DMS 273 (cell line): Measurements from ENCODE around the gene GCC1.

ENCODE experiments used
- DNase-seq: peaks from one replicate; lab custom pipeline; 2025; ENCODE audit not compliant: unreplicated experiment; lab: John Stamatoyannopoulos, UW

The GCC1 gene

GRCh38 chr7:127585044-127585953, at the start of gene GCC1:
Gene GCC1, minus strand, starts transcription at chr7:127585596. Its CDS starts 414 bp downstream, at chr7:127585182.
- DNase-seq: peak; percentile 97

- DNase-seq: no peak
These were observed 47.0 kb upstream of the GCC1 start for GRCh38 chr7:127632276-127632910.

GRCh38 chr7:127629268-127629854, 44.0 kb upstream of the GCC1 start:
- DNase-seq: peak; percentile 73

- DNase-seq: peak; percentile 38
These were observed 43.0 kb upstream of the GCC1 start for GRCh38 chr7:127628445-127628844.

GRCh38 chr7:127625331-127625730, 39.9 kb upstream of the GCC1 start:
- no peak for DNase-seq

GRCh38 chr7:127620406-127621233, 35.2 kb upstream of the GCC1 start:
- DNase-seq: peak; percentile 82

GRCh38 chr7:127619681-127620405, 34.4 kb upstream of the GCC1 start:
- DNase-seq: peak; percentile 91

GRCh38 chr7:127618775-127619174, 33.4 kb upstream of the GCC1 start:
- peak; percentile 31 for DNase-seq

- no peak for DNase-seq
These were observed 32.6 kb upstream of the GCC1 start, which contains the start of gene PAX4 for GRCh38 chr7:127618042-127618441. Gene PAX4, minus strand, starts transcription at chr7:127618142. Its CDS starts 2,214 bp downstream, at chr7:127615928.

- no peak for DNase-seq
These were observed 31.3 kb upstream of the GCC1 start for GRCh38 chr7:127616724-127617123.

- DNase-seq: no peak
These were observed 26.9 kb upstream of the GCC1 start for GRCh38 chr7:127612263-127612662.

- no peak for DNase-seq
These were observed 23.9 kb upstream of the GCC1 start for GRCh38 chr7:127609297-127609696.

- no peak for DNase-seq
These were observed 23.1 kb upstream of the GCC1 start for GRCh38 chr7:127608446-127608845.

- DNase-seq: no peak
These were observed 15.5 kb upstream of the GCC1 start for GRCh38 chr7:127600885-127601284.

- peak; percentile 63 for DNase-seq
These were observed 12.9 kb upstream of the GCC1 start for GRCh38 chr7:127598318-127598717.

GRCh38 chr7:127595737-127596136, 10.3 kb upstream of the GCC1 start:
- DNase-seq: no peak

- DNase-seq: no peak
These were observed 9.1 kb upstream of the GCC1 start for GRCh38 chr7:127594490-127594889.

GRCh38 chr7:127592550-127592949, 7.2 kb upstream of the GCC1 start:
- DNase-seq: no peak

- no peak for DNase-seq
These were observed 6.2 kb upstream of the GCC1 start for GRCh38 chr7:127591591-127591990.

GRCh38 chr7:127591189-127591588, 5.8 kb upstream of the GCC1 start:
- DNase-seq: no peak
